HepG2 (cell line): ENCODE data around the gene RRBP1. TPM values are rescaled to one million over a fixed set of nuclear protein-coding genes. Genes with fewer than 3 reads are reported as not detected.
A peak's percentile ranks its signal among the peaks of the same experiment; 100 is the strongest.

Experiments
- AGO2 ChIP-seq: fragments of 200-400 bp; formaldehyde crosslinking; optimal IDR thresholded peaks from 2 replicates; pipeline ENCODE3; 2017; ENCODE audit warnings: mild to moderate bottlenecking, low read depth, low read length, moderate library complexity
- BORCS8-MEF2B ChIP-seq: sonication (generic); formaldehyde crosslinking; IDR thresholded peaks from 2 replicates; pipeline ENCODE4 v1.8.0; 2022; ENCODE audit warnings: mild to moderate bottlenecking, missing genetic modification reagents
- HES4 ChIP-seq: sonication (generic); formaldehyde crosslinking; IDR thresholded peaks from 2 replicates; pipeline ENCODE4 v1.9.0; 2021; ENCODE audit warnings: mild to moderate bottlenecking, missing genetic modification reagents, borderline replicate concordance
- HIVEP1 ChIP-seq: sonication (generic); formaldehyde crosslinking; IDR thresholded peaks from 2 replicates; pipeline ENCODE4 v1.4.0; 2020; ENCODE audit warnings: mild to moderate bottlenecking, missing genetic modification reagents
- MXD1 ChIP-seq: sonication (generic); formaldehyde crosslinking; IDR thresholded peaks from 2 replicates; pipeline ENCODE4 v1.4.0; 2020; ENCODE audit warnings: mild to moderate bottlenecking, missing genetic modification reagents
- MYC ChIP-seq: sonication (generic); formaldehyde crosslinking; IDR thresholded peaks from 2 replicates; pipeline ENCODE4 v1.9.0; 2021; ENCODE audit warnings: missing genetic modification reagents, borderline replicate concordance
- NFKB2 ChIP-seq: sonication (generic); formaldehyde crosslinking; IDR thresholded peaks from 2 replicates; pipeline ENCODE4 v1.4.0; 2020; ENCODE audit warnings: missing genetic modification reagents, borderline replicate concordance
- PCBP2 ChIP-seq: fragments of 200-400 bp; formaldehyde crosslinking; optimal IDR thresholded peaks from 2 replicates; pipeline ENCODE3; 2018; ENCODE audit warnings: low read length, low read depth; ENCODE audit not compliant: poor library complexity, severe bottlenecking
- RFX1 ChIP-seq: fragments of 450-650 bp; IDR thresholded peaks from 2 replicates; pipeline ENCODE4 v1.6.1; 2017
- ZFP37 ChIP-seq: sonication (generic); formaldehyde crosslinking; IDR thresholded peaks from 2 replicates; pipeline ENCODE4 v1.4.0; 2020; ENCODE audit warnings: missing genetic modification reagents, borderline replicate concordance
- ZNF546 ChIP-seq: sonication (generic); formaldehyde crosslinking; conservative IDR thresholded peaks from 2 replicates; pipeline ENCODE4 v1.8.1; 2023; ENCODE audit warnings: mild to moderate bottlenecking, missing genetic modification reagents
- polyA plus RNA-seq, 8 experiments: library from polyadenylated mRNA; depleted of rRNA in 3 of 8; stranded (reverse) in 7 of 8; unstranded in 1 of 8; fragments of >200 nt; fragmentation: Illumina TruSeq in 4 of 8; extraction: Trizol in 4 of 8; gene quantifications; 2 replicates each; pipeline versions ENCODE4 v1.2.1 to v1.2.3, GENCODE V29; 2011 to 2016; ENCODE audit warnings: low read depth in 4 of 8, missing spikeins in 1 of 8, mixed read lengths in 1 of 8; ENCODE audit not compliant: insufficient read depth in 1 of 8
- total RNA-seq, 5 experiments: library from RNA; depleted of rRNA; stranded (reverse); fragments of >200 nt; fragmentation: Illumina TruSeq; extraction: Trizol; gene quantifications; 2 replicates each; pipeline ENCODE4 v1.2.3, GENCODE V29; 2016; ENCODE audit warnings: low read depth in 1 of 5
- TF ChIP-seq, protein P1 (sequence below): sonication (generic); formaldehyde crosslinking; IDR thresholded peaks from 2 replicates; pipeline ENCODE4 v1.5.1; 2020; ENCODE audit warnings: mild to moderate bottlenecking, missing genetic modification reagents, moderate library complexity

The RRBP1 gene
- total and polyA plus RNA-seq, 2 of the 13 experiments (the other 11 are each of a cell fraction or from before 2014, with no cell fraction given): 150 to 222 TPM

DNA sequence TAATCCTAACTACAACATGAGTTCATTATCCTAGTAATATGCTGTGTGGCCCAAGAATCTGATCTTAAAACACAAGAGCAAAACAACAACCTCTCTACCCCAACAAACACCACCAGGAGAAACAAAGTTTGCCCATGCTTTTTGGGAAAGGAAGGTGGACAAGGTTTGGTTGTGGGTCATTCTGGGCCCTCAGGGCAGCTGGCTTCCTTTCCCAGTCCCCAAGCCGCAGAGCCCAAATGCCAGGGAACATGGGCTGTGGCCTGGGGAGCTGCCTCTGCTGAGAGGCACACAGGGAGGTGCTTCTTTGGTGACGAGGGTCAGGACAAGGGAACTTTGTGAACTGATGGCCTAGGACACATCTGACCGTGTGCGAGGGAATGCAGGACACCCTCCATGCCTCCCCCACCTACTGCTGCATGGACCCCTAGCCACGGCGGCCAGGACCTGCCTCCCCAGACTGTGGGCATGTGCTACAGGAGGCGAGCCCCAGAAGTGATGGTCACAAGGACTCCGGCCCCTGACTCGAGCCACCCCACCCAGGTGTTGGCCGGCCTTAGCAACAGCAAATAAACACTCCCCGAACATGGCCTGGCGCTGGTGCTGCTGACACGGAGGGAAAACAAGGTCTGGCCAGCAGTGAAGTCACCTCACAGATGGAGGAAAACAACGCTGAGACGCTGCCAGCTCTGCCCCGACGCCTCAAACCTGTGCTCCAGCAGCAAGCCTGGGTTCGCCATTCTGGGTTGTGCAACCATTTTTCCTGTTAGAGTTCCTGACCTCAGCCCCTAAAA is 55.6 kb downstream of the RRBP1 start (continued):
- TF ChIP-seq NFKB2 (CRISPR knock-in tag) (no peak), ZFP37 (no peak), PCBP2 (no peak), AGO2 (peak; percentile 71), MXD1 (CRISPR knock-in tag) (0 out of 2 replicates have a peak, but pooled peaks have one; percentile 44), MYC (0 out of 2 replicates have a peak, but pooled peaks have one; percentile 5), ZNF546 (0 out of 2 replicates have a peak, but pooled peaks have one; percentile 31), RFX1 (peak; percentile 10; the same call in 1 of the 2 replicates), HES4 (CRISPR knock-in tag) (0 out of 2 replicates have a peak, but pooled peaks have one; percentile 41), BORCS8-MEF2B (peak; percentile 45; the same call in 1 of the 2 replicates), HIVEP1 (CRISPR knock-in tag) (peak; percentile 16; the same call in 1 of the 2 replicates)
- TF ChIP-seq, protein P1, sequence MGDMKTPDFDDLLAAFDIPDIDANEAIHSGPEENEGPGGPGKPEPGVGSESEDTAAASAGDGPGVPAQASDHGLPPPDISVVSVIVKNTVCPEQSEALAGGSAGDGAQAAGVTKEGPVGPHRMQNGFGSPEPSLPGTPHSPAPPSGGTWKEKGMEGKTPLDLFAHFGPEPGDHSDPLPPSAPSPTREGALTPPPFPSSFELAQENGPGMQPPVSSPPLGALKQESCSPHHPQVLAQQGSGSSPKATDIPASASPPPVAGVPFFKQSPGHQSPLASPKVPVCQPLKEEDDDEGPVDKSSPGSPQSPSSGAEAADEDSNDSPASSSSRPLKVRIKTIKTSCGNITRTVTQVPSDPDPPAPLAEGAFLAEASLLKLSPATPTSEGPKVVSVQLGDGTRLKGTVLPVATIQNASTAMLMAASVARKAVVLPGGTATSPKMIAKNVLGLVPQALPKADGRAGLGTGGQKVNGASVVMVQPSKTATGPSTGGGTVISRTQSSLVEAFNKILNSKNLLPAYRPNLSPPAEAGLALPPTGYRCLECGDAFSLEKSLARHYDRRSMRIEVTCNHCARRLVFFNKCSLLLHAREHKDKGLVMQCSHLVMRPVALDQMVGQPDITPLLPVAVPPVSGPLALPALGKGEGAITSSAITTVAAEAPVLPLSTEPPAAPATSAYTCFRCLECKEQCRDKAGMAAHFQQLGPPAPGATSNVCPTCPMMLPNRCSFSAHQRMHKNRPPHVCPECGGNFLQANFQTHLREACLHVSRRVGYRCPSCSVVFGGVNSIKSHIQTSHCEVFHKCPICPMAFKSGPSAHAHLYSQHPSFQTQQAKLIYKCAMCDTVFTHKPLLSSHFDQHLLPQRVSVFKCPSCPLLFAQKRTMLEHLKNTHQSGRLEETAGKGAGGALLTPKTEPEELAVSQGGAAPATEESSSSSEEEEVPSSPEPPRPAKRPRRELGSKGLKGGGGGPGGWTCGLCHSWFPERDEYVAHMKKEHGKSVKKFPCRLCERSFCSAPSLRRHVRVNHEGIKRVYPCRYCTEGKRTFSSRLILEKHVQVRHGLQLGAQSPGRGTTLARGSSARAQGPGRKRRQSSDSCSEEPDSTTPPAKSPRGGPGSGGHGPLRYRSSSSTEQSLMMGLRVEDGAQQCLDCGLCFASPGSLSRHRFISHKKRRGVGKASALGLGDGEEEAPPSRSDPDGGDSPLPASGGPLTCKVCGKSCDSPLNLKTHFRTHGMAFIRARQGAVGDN: peak; percentile 30; the same call in 1 of the 2 replicates
